Prostate gland (tissue), 2 donors: Measurements from ENCODE around the gene CLDN3.

ENCODE experiments used
- CTCF ChIP-seq, 4 experiments: fragments of 200-600 bp in 2 of 4; fragments of 450-650 bp in 2 of 4; sonication (generic) in 2 of 4; IDR thresholded peaks; 1 replicate in 3 of 4; 2 replicates in 1 of 4; pipeline ENCODE4 v1.5.1; 2016 to 2019; ENCODE audit warnings: antibody characterized with exemption in 4 of 4, mild to moderate bottlenecking in 2 of 4, moderate library complexity in 2 of 4
- POLR2A ChIP-seq: fragments of 450-650 bp; IDR thresholded peaks from one replicate; pipeline ENCODE4 v1.6.1; 2016; ENCODE audit warnings: antibody characterized with exemption, mild to moderate bottlenecking

GRCh38 chr7:73740771-73741170 is 29.3 kb downstream of the CLDN3 start:
- TF ChIP-seq CTCF (IDR thresholded peaks at IDR 0.05) (no peak), POLR2A (no peak)
